MM.1S (cell line): ENCODE results near the gene LCP2.

Source experiments
- DNase-seq: peaks from one replicate; pipeline ENCODE4 v3.0.0-alpha.2; 2015
- H2AFZ ChIP-seq: fragments of 300-600 bp; sonication (generic); 2 replicates; pipeline ENCODE4 v1.6.0; 2016; ENCODE audit warnings: antibody characterized with exemption, low read length
- H3F3A ChIP-seq: fragments of 300-600 bp; sonication (generic); 2 replicates; pipeline ENCODE4 v1.6.1; 2016; ENCODE audit warnings: mild to moderate bottlenecking, antibody characterized with exemption, low read length, moderate library complexity, mixed read lengths; ENCODE audit not compliant: insufficient read depth
- H3K27ac ChIP-seq: fragments of 300-600 bp; sonication (generic); 2 replicates; pipeline ENCODE4 v1.5.1; 2016; ENCODE audit warnings: mild to moderate bottlenecking, low read length
- H3K27me3 ChIP-seq: fragments of 300-600 bp; sonication (generic); replicated peaks from 2 replicates; pipeline ENCODE4 v1.6.0; 2016; ENCODE audit warnings: low read length; ENCODE audit not compliant: insufficient read depth
- H3K36me3 ChIP-seq: fragments of 300-600 bp; sonication (generic); replicated peaks from 2 replicates; pipeline ENCODE4 v1.6.1; 2016; ENCODE audit warnings: mild to moderate bottlenecking, low read length, mixed read lengths; ENCODE audit not compliant: insufficient read depth
- H3K4me1 ChIP-seq: fragments of 300-600 bp; sonication (generic); 2 replicates; pipeline ENCODE4 v1.6.1; 2016; ENCODE audit warnings: low read length, mixed read lengths
- H3K4me2 ChIP-seq: fragments of 300-600 bp; sonication (generic); 2 replicates; pipeline ENCODE4 v1.6.0; 2016; ENCODE audit warnings: low read depth, low read length
- H3K4me3 ChIP-seq: fragments of 300-600 bp; sonication (generic); 2 replicates; pipeline ENCODE4 v1.5.1; 2016; ENCODE audit warnings: low read length, mixed read lengths
- H3K79me2 ChIP-seq: fragments of 300-600 bp; sonication (generic); 2 replicates; pipeline ENCODE4 v1.6.1; 2016; ENCODE audit warnings: mixed run types, low read length, mixed read lengths
- H3K9ac ChIP-seq: fragments of 300-600 bp; sonication (generic); 2 replicates; pipeline ENCODE4 v1.6.1; 2016; ENCODE audit warnings: low read length, mixed read lengths
- H3K9me2 ChIP-seq: fragments of 300-600 bp; sonication (generic); replicated peaks from 2 replicates; pipeline ENCODE4 v1.6.1; 2016; ENCODE audit warnings: mild to moderate bottlenecking, low read length, mixed read lengths; ENCODE audit not compliant: insufficient read depth
- H3K9me3 ChIP-seq: fragments of 300-600 bp; sonication (generic); replicated peaks from 2 replicates; pipeline ENCODE4 v1.6.1; 2016; ENCODE audit warnings: mild to moderate bottlenecking, low read length, mixed read lengths; ENCODE audit not compliant: insufficient read depth
- H4K20me1 ChIP-seq: fragments of 300-600 bp; sonication (generic); 2 replicates; pipeline ENCODE4 v1.6.1; 2016; ENCODE audit warnings: mild to moderate bottlenecking, low read length, moderate library complexity, mixed read lengths; ENCODE audit not compliant: insufficient read depth
- EZH2 ChIP-seq: fragments of 300-600 bp; sonication (generic); optimal IDR thresholded peaks from 2 replicates; pipeline ENCODE3; 2017; ENCODE audit warnings: low read depth, mild to moderate bottlenecking, antibody characterized with exemption, low read length, mixed read lengths
- EZH2phosphoT487 ChIP-seq: fragments of 300-600 bp; sonication (generic); IDR thresholded peaks from 2 replicates; pipeline ENCODE4 v1.6.1; 2018; ENCODE audit warnings: antibody characterized with exemption, low read length
- TF ChIP-seq, protein P1 (sequence below): fragments of 300-600 bp; sonication (generic); IDR thresholded peaks from 2 replicates; pipeline ENCODE4 v1.5.1; 2016; ENCODE audit warnings: antibody characterized with exemption, low read length, mixed read lengths

LCP2 gene

GRCh38 chr5:170297589-170298462, at the start of gene LCP2:
TSS of gene LCP2 (minus strand) at chr5:170297777. CDS start at chr5:170297611, 166 bp downstream.
- Histone ChIP-seq H3K9me2 (no peaks in the 10 kb centered on the region), H4K20me1 (peaks cover 3% of the 10 kb centered on the region; the same call in 1 of the 2 replicates), H3K4me3 (peak within 1 kb of the TSS; percentile 88)

GRCh38 chr5:170347022-170347567, 49.5 kb upstream of the LCP2 start:
- TF ChIP-seq, protein P1, sequence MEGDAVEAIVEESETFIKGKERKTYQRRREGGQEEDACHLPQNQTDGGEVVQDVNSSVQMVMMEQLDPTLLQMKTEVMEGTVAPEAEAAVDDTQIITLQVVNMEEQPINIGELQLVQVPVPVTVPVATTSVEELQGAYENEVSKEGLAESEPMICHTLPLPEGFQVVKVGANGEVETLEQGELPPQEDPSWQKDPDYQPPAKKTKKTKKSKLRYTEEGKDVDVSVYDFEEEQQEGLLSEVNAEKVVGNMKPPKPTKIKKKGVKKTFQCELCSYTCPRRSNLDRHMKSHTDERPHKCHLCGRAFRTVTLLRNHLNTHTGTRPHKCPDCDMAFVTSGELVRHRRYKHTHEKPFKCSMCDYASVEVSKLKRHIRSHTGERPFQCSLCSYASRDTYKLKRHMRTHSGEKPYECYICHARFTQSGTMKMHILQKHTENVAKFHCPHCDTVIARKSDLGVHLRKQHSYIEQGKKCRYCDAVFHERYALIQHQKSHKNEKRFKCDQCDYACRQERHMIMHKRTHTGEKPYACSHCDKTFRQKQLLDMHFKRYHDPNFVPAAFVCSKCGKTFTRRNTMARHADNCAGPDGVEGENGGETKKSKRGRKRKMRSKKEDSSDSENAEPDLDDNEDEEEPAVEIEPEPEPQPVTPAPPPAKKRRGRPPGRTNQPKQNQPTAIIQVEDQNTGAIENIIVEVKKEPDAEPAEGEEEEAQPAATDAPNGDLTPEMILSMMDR = no peak
- TF ChIP-seq EZH2phosphoT487 (no peak), EZH2 (no peak)
- Histone ChIP-seq H3K9me3 (no peaks in the 10 kb centered on the region), H3K27me3 (no peaks in the 10 kb centered on the region), H3K4me3 (no peak overlapping the region), H3K36me3 (no peaks in the 10 kb centered on the region), H3K4me1 (no peaks in the 10 kb centered on the region), H3K9me2 (no peaks in the 10 kb centered on the region), H3K79me2 (no peaks in the 10 kb centered on the region), H3K27ac (no peak overlapping the region), H3K4me2 (no peak overlapping the region), H3F3A (no peaks in the 10 kb centered on the region), H3K9ac (no peak overlapping the region), H4K20me1 (no peaks in the 10 kb centered on the region), H2AFZ (no peak overlapping the region)
- DNase-seq = no peak

More at GRCh38 chr5:170297589-170298462, at the start of gene LCP2:
- H3K4me1 ChIP-seq = peaks cover 34% of the 10 kb centered on the region
- 0 out of 2 replicates have a peak, but pooled peaks cover 5% of the 10 kb centered on the region for H3K36me3 ChIP-seq
- peaks cover 56% of the 10 kb centered on the region for H3K79me2 ChIP-seq
- H3K9me3 ChIP-seq = no peaks in the 10 kb centered on the region
- peak within 1 kb of the TSS; percentile 64 for H2AFZ ChIP-seq
- peak within 1 kb of the TSS; percentile 63 for H3K27ac ChIP-seq
- peak within 1 kb of the TSS; percentile 75 for H3K4me2 ChIP-seq
- H3F3A ChIP-seq = no peaks in the 10 kb centered on the region
- TF ChIP-seq EZH2phosphoT487 (no peak), EZH2 (no peak)
- TF ChIP-seq, protein P1 = no peak
- peak within 1 kb of the TSS; percentile 77 for H3K9ac ChIP-seq
- DNase-seq = peak; percentile 61
- H3K27me3 ChIP-seq = no peaks in the 10 kb centered on the region

GRCh38 chr5:170345971-170346370, 48.4 kb upstream of the LCP2 start:
- no peaks in the 10 kb centered on the region for H3K27me3 ChIP-seq
- no peak for DNase-seq
- no peaks in the 10 kb centered on the region for H3K79me2 ChIP-seq

More at GRCh38 chr5:170345971-170346370, 48.4 kb upstream of the LCP2 start:
- Histone ChIP-seq H3K27ac (no peak overlapping the region), H3K36me3 (no peaks in the 10 kb centered on the region), H3K9ac (no peak overlapping the region), H3K4me3 (no peak overlapping the region), H3K9me3 (no peaks in the 10 kb centered on the region), H3F3A (no peaks in the 10 kb centered on the region), H2AFZ (no peak overlapping the region), H3K9me2 (no peaks in the 10 kb centered on the region), H4K20me1 (no peaks in the 10 kb centered on the region), H3K4me2 (no peak overlapping the region), H3K4me1 (no peaks in the 10 kb centered on the region)
- TF ChIP-seq EZH2 = no peak
- TF ChIP-seq EZH2phosphoT487 = no peak
- TF ChIP-seq, protein P1 = no peak
